Bronchial epithelial cell (primary cell): ENCODE results near the gene TPST1. TPM values are rescaled to one million over a fixed set of nuclear protein-coding genes. Genes with fewer than 3 reads are reported as not detected.
A peak's percentile ranks its signal among the peaks of the same experiment; 100 is the strongest.

Experiments
- DNase-seq: peaks from one replicate; pipeline ENCODE4 v3.0.0-alpha.2; 2010; ENCODE audit warnings: low read depth
- FAIRE-seq: peaks from 2 replicates; lab custom pipeline; 2011; peaks lifted over from hg19 to GRCh38; lab: Jason Lieb, UNC
- H3K27me3 ChIP-seq: 2 replicates; pipeline ENCODE4 v1.5.1; 2011; ENCODE audit warnings: low read length; ENCODE audit not compliant: control insufficient read depth, insufficient read depth
- H3K36me3 ChIP-seq: 2 replicates; pipeline ENCODE4 v1.5.1; 2011; ENCODE audit warnings: low read length; ENCODE audit not compliant: control insufficient read depth, insufficient read depth
- H3K4me3 ChIP-seq: 2 replicates; pipeline ENCODE4 v1.5.1; 2011; ENCODE audit warnings: mild to moderate bottlenecking, low read depth, low read length, control low read depth
- CTCF ChIP-seq: IDR thresholded peaks from 2 replicates; pipeline ENCODE4 v1.5.1; 2011; ENCODE audit warnings: mild to moderate bottlenecking, moderate library complexity, low read length, control low read depth, inconsistent platforms; ENCODE audit not compliant: insufficient read depth, severe bottlenecking
- total RNA-seq: library from RNA; depleted of rRNA; stranded (reverse); fragments of >200 nt; gene quantifications from 2 replicates; pipeline ENCODE4 v1.2.1, GENCODE V29; 2014

TPST1 gene
- total RNA-seq, 1 donor from 2014 or later = 24.7 TPM

GRCh38 chr7:66272321-66272720 is 67.2 kb downstream of the TPST1 start:
- no peaks in the 10 kb centered on the region for H3K36me3 ChIP-seq
- no peak for FAIRE-seq
- no peaks in the 10 kb centered on the region for H3K27me3 ChIP-seq
- no peak for DNase-seq
- no peak overlapping the region for H3K4me3 ChIP-seq
- TF ChIP-seq CTCF = no peak

- Histone ChIP-seq H3K27me3 (no peaks in the 10 kb centered on the region), H3K4me3 (no peak overlapping the region), H3K36me3 (no peaks in the 10 kb centered on the region)
- TF ChIP-seq CTCF = no peak
- peak; percentile 75 for DNase-seq
- FAIRE-seq = no peak
Observed at GRCh38 chr7:66276363-66276762, 71.2 kb downstream of the TPST1 start.

DNA sequence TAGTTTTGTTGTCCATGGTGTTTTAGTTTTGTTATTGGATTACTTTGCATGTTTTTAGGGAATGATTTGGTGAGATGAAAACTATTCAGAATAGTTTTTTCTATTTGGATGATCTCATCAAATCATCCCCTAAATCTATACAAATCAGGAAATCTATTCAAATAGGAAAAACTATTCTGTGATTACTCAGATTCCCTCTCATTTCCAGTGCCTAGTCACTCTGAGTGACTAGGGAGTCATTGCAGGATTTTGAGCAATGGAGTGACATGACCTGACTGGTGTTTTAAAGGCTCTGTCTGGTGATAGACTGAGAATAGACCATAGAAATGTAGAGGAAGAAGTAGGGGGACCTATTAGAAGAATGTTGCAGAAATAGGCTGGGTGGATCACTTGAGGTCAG is 72.4 kb downstream of the TPST1 start:
- no peak for TF ChIP-seq CTCF
- FAIRE-seq = no peak

GRCh38 chr7:66279912-66280311 is 74.8 kb downstream of the TPST1 start:
- H3K36me3 ChIP-seq = no peaks in the 10 kb centered on the region
- no peak for FAIRE-seq
- no peak for TF ChIP-seq CTCF
- no peaks in the 10 kb centered on the region for H3K27me3 ChIP-seq
- no peak overlapping the region for H3K4me3 ChIP-seq
- no peak for DNase-seq

More for the DNA sequence above, 72.4 kb downstream of the TPST1 start:
- peak; percentile 74 for DNase-seq
- no peaks in the 10 kb centered on the region for H3K27me3 ChIP-seq
- H3K4me3 ChIP-seq = no peak overlapping the region
- no peaks in the 10 kb centered on the region for H3K36me3 ChIP-seq

GRCh38 chr7:66281678-66282590 is 76.8 kb downstream of the TPST1 start:
- Histone ChIP-seq H3K36me3 (no peaks in the 10 kb centered on the region), H3K4me3 (no peak overlapping the region), H3K27me3 (no peaks in the 10 kb centered on the region)
- peak; percentile 64 for FAIRE-seq
- TF ChIP-seq CTCF = no peak
- DNase-seq = peak; percentile 68
